Small intestine (tissue), 7 donors: ENCODE measurements around the gene IRF4. TPM values are rescaled to one million over a fixed set of nuclear protein-coding genes. Genes with fewer than 3 reads are reported as not detected.

Experiments used
- DNase-seq, 2 donors: peaks; one replicate each; pipeline versions ENCODE4 v3.0.0 to v3.0.0-alpha.2; 2013
- FAIRE-seq: peaks from 2 replicates; lab custom pipeline; 2012; peaks lifted over from hg19 to GRCh38; lab: Jason Lieb, UNC
- H3K27ac ChIP-seq, 3 donors: one replicate each; pipeline ENCODE4 v1.5.1; 2013; ENCODE audit warnings: low read length in 2 of 3, mild to moderate bottlenecking in 2 of 3, control low read depth in 1 of 3, inconsistent platforms in 1 of 3, low read depth in 1 of 3, moderate library complexity in 1 of 3
- H3K27me3 ChIP-seq, 3 donors: one replicate each; pipeline ENCODE4 v1.6.1; 2013; ENCODE audit warnings: low read length in 3 of 3, inconsistent platforms in 1 of 3; ENCODE audit not compliant: control insufficient read depth in 3 of 3, insufficient read depth in 3 of 3
- H3K36me3 ChIP-seq, 3 donors: one replicate each; pipeline ENCODE4 v1.6.1; 2013; ENCODE audit warnings: low read length in 3 of 3, inconsistent platforms in 1 of 3, low read depth in 1 of 3, mild to moderate bottlenecking in 1 of 3, moderate library complexity in 1 of 3; ENCODE audit not compliant: control insufficient read depth in 3 of 3, insufficient read depth in 2 of 3
- H3K4me1 ChIP-seq, 3 donors: one replicate each; pipeline ENCODE4 v1.6.1; 2013; ENCODE audit warnings: low read length in 2 of 3, inconsistent platforms in 1 of 3, low read depth in 1 of 3, mild to moderate bottlenecking in 1 of 3, moderate library complexity in 1 of 3; ENCODE audit not compliant: control insufficient read depth in 3 of 3, insufficient read depth in 2 of 3
- H3K4me3 ChIP-seq, 3 donors: one replicate each; pipeline ENCODE4 v1.5.1; 2013; ENCODE audit warnings: low read length in 3 of 3, control low read depth in 1 of 3, inconsistent platforms in 1 of 3, low read depth in 1 of 3, mild to moderate bottlenecking in 1 of 3, moderate library complexity in 1 of 3
- H3K9me3 ChIP-seq, 2 donors: one replicate each; pipeline ENCODE4 v1.6.1; 2013; ENCODE audit warnings: low read depth in 1 of 2, low read length in 1 of 2; ENCODE audit not compliant: control insufficient read depth in 2 of 2, insufficient read depth in 1 of 2
- WGBS, 3 donors: extraction: QIAGEN DNeasy Blood & Tissue Kit; methylation state at CpG; one replicate each; pipeline ENCODE4 v1.1.7; 2013; 5-methylcytosine and 5-hydroxymethylcytosine counted together
- polyA plus RNA-seq, 4 donors: library from polyadenylated mRNA; stranded (reverse) in 3 of 4; unstranded in 1 of 4; fragments of 200-250 nt in 3 of 4; fragments of 120-200 nt in 1 of 4; gene quantifications; one replicate each; pipeline versions ENCODE4 v1.2.1 to v1.2.3, GENCODE V29; 2013
- donor health status: healthy with polysubstance abuse.
- donor health status: control.
- donor health status: control.
- donor health status: Bipolar disorder and iron deficiency.
- donor health status: healthy.

Gene IRF4
- polyA plus RNA-seq, 4 donors = 0.16 to 3.5 (median 1.4) TPM; not detected in 1

- H3K9me3 ChIP-seq = peaks cover 0 to 2% of the 10 kb centered on the region in 2 donors
- peaks cover 0 to 10% (median 0%) of the 10 kb centered on the region in 3 donors for H3K36me3 ChIP-seq
- FAIRE-seq (no peak), DNase-seq (no peak)
- no peaks in the 10 kb centered on the region for H3K27me3 ChIP-seq
- no peaks in the 10 kb centered on the region for H3K4me1 ChIP-seq
- 80 to 82% (median 80%) methylated on average over 11 of the region's 11 CpGs for WGBS, 3 donors
- no peak overlapping the region for H3K27ac ChIP-seq
- H3K4me3 ChIP-seq = no peak overlapping the region
Observed at GRCh38 chr6:356828-357251, 34.7 kb upstream of the IRF4 start.

- no peak for FAIRE-seq
Observed at GRCh38 chr6:357261-357790, 34.2 kb upstream of the IRF4 start.

GRCh38 chr6:357791-358341 lies 33.7 kb upstream of the IRF4 start:
- peaks cover 0 to 7% (median 0%) of the 10 kb centered on the region in 3 donors for H3K36me3 ChIP-seq
- DNase-seq = no peak
- no peaks in the 10 kb centered on the region for H3K4me1 ChIP-seq
- H3K27ac ChIP-seq = no peak overlapping the region
- WGBS, 3 donors = 88 to 89% (median 88%) methylated on average over 13 of the region's 13 CpGs
- H3K4me3 ChIP-seq = no peak overlapping the region
- H3K27me3 ChIP-seq = no peaks in the 10 kb centered on the region
- peaks cover 0 to 2% of the 10 kb centered on the region in 2 donors for H3K9me3 ChIP-seq
- no peak for FAIRE-seq

More at GRCh38 chr6:357261-357790, 34.2 kb upstream of the IRF4 start:
- Histone ChIP-seq H3K4me3 (no peak overlapping the region), H3K4me1 (no peaks in the 10 kb centered on the region), H3K36me3 (peaks cover 0 to 7% (median 0%) of the 10 kb centered on the region in 3 donors), H3K9me3 (peaks cover 0 to 2% of the 10 kb centered on the region in 2 donors), H3K27me3 (no peaks in the 10 kb centered on the region), H3K27ac (no peak overlapping the region)
- 79 to 89% (median 83%) methylated on average over 12 of the region's 12 CpGs for WGBS, 3 donors
- DNase-seq = no peak

GRCh38 chr6:358432-358831 lies 33.1 kb upstream of the IRF4 start:
- Histone ChIP-seq H3K9me3 (peaks cover 0 to 5% of the 10 kb centered on the region in 2 donors), H3K36me3 (peaks cover 0 to 7% (median 0%) of the 10 kb centered on the region in 3 donors), H3K27me3 (no peaks in the 10 kb centered on the region), H3K4me3 (no peak overlapping the region), H3K4me1 (no peaks in the 10 kb centered on the region), H3K27ac (no peak overlapping the region)
- no peak for DNase-seq
- no peak for FAIRE-seq
- 74 to 82% (median 75%) methylated on average over 4 of the region's 4 CpGs for WGBS, 3 donors

- H3K27ac ChIP-seq = no peak overlapping the region
- H3K4me3 ChIP-seq = no peak overlapping the region
- FAIRE-seq = no peak
- H3K4me1 ChIP-seq = no peaks in the 10 kb centered on the region
- no peak for DNase-seq
- H3K9me3 ChIP-seq = peaks cover 0 to 9% of the 10 kb centered on the region in 2 donors
- H3K27me3 ChIP-seq = no peaks in the 10 kb centered on the region
- peaks cover 0 to 7% (median 0%) of the 10 kb centered on the region in 3 donors for H3K36me3 ChIP-seq
- 77 to 82% (median 78%) methylated on average over 8 of the region's 8 CpGs for WGBS, 3 donors
Observed at GRCh38 chr6:358847-359246, 32.7 kb upstream of the IRF4 start.

- DNase-seq = no peak
- peaks cover 0 to 7% (median 0%) of the 10 kb centered on the region in 3 donors for H3K36me3 ChIP-seq
- WGBS, 3 donors = 77 to 83% (median 79%) methylated on average over 20 of the region's 20 CpGs
- no peak overlapping the region for H3K4me3 ChIP-seq
- FAIRE-seq = no peak
- H3K27ac ChIP-seq = no peak overlapping the region
- peaks cover 0 to 15% of the 10 kb centered on the region in 2 donors for H3K9me3 ChIP-seq
- H3K27me3 ChIP-seq = no peaks in the 10 kb centered on the region
- no peaks in the 10 kb centered on the region for H3K4me1 ChIP-seq
Observed at GRCh38 chr6:359261-360035, 32.1 kb upstream of the IRF4 start.

GRCh38 chr6:360349-360748 lies 31.2 kb upstream of the IRF4 start:
- H3K27me3 ChIP-seq = no peaks in the 10 kb centered on the region
- 85 to 89% (median 89%) methylated on average over 5 of the region's 5 CpGs for WGBS, 3 donors
- no peak overlapping the region for H3K4me3 ChIP-seq
- no peaks in the 10 kb centered on the region for H3K4me1 ChIP-seq
- H3K27ac ChIP-seq = no peak overlapping the region
- FAIRE-seq = no peak
- DNase-seq = no peak
- peaks cover 0 to 7% (median 0%) of the 10 kb centered on the region in 3 donors for H3K36me3 ChIP-seq
- peaks cover 0 to 15% of the 10 kb centered on the region in 2 donors for H3K9me3 ChIP-seq

GRCh38 chr6:360764-361373 lies 30.7 kb upstream of the IRF4 start:
- DNase-seq = no peak
- Histone ChIP-seq H3K27ac (no peak overlapping the region), H3K4me3 (no peak overlapping the region), H3K9me3 (peaks cover 0 to 15% of the 10 kb centered on the region in 2 donors), H3K4me1 (no peaks in the 10 kb centered on the region), H3K36me3 (peaks cover 0 to 7% (median 0%) of the 10 kb centered on the region in 3 donors), H3K27me3 (no peaks in the 10 kb centered on the region)
- WGBS, 3 donors = 71 to 79% (median 75%) methylated on average over 19 of the region's 19 CpGs
- FAIRE-seq = no peak
